SK-N-SH treated with all-trans-retinoic acid at 6 μM for 48 hours (cell line): ENCODE data around the gene CLECL1.

ENCODE experiments used
- ATAC-seq: fragments of 200-7000 bp; cut with Tn5 transposase; 3 replicates; pipeline ENCODE4 v1.9.1; 2020; ENCODE audit warnings: mild to moderate bottlenecking, moderate library complexity
- ARNTL ChIP-seq: fragments of 450-650 bp; formaldehyde crosslinking; IDR thresholded peaks from 2 replicates; pipeline ENCODE4 v1.5.0; 2020; ENCODE audit warnings: low read depth, mild to moderate bottlenecking, moderate library complexity, borderline replicate concordance
- BACH2 ChIP-seq: fragments of 250-450 bp; sonication (Bioruptor Pico); IDR thresholded peaks from 2 replicates; pipeline ENCODE4 v1.9.0; 2021; ENCODE audit warnings: mild to moderate bottlenecking, borderline replicate concordance
- CREB5 ChIP-seq: fragments of 250-450 bp; sonication (Bioruptor Pico); IDR thresholded peaks from 2 replicates; pipeline ENCODE4 v1.5.1; 2020; ENCODE audit warnings: low read depth, mild to moderate bottlenecking, moderate library complexity
- CSDC2 ChIP-seq: fragments of 250-450 bp; sonication (Bioruptor Pico); IDR thresholded peaks from 2 replicates; pipeline ENCODE4 v1.5.0; 2020; ENCODE audit warnings: mild to moderate bottlenecking, moderate library complexity
- CSRNP3 ChIP-seq: fragments of 250-450 bp; sonication (Bioruptor Pico); IDR thresholded peaks from 2 replicates; pipeline ENCODE4 v1.5.1; 2021; ENCODE audit warnings: mild to moderate bottlenecking, moderate library complexity
- ESRRG ChIP-seq: fragments of 250-450 bp; sonication (Bioruptor Pico); IDR thresholded peaks from 2 replicates; pipeline ENCODE4 v1.6.1; 2021; ENCODE audit warnings: mild to moderate bottlenecking
- GLIS3 ChIP-seq: fragments of 250-450 bp; sonication (Bioruptor Pico); IDR thresholded peaks from 2 replicates; pipeline ENCODE4 v1.5.0; 2020; ENCODE audit warnings: mild to moderate bottlenecking, moderate library complexity
- OSR1 ChIP-seq: fragments of 250-450 bp; sonication (Bioruptor Pico); IDR thresholded peaks from 2 replicates; pipeline ENCODE4 v1.8.0; 2022; ENCODE audit warnings: moderate library complexity, mild to moderate bottlenecking, inconsistent platforms
- PATZ1 ChIP-seq: fragments of 250-450 bp; sonication (Bioruptor Pico); IDR thresholded peaks from 2 replicates; pipeline ENCODE4 v1.8.0; 2020; ENCODE audit warnings: mild to moderate bottlenecking, moderate library complexity, borderline replicate concordance
- POU6F1 ChIP-seq: fragments of 250-450 bp; sonication (Bioruptor Pico); IDR thresholded peaks from 2 replicates; pipeline ENCODE4 v1.8.0; 2021; ENCODE audit warnings: low read depth, mild to moderate bottlenecking, moderate library complexity, borderline replicate concordance
- PPARA ChIP-seq: fragments of 250-450 bp; sonication (Bioruptor Pico); IDR thresholded peaks from 2 replicates; pipeline ENCODE4 v1.5.0; 2020; ENCODE audit warnings: mild to moderate bottlenecking, borderline replicate concordance
- RARB ChIP-seq: fragments of 250-450 bp; sonication (Bioruptor Pico); IDR thresholded peaks from 2 replicates; pipeline ENCODE4 v1.8.0; 2021; ENCODE audit warnings: mild to moderate bottlenecking, moderate library complexity
- SNAI2 ChIP-seq: fragments of 250-450 bp; sonication (Bioruptor Pico); IDR thresholded peaks from 2 replicates; pipeline ENCODE4 v1.5.0; 2020; ENCODE audit warnings: mild to moderate bottlenecking, moderate library complexity
- TOX ChIP-seq: fragments of 250-450 bp; sonication (Bioruptor Pico); IDR thresholded peaks from 2 replicates; pipeline ENCODE4 v1.8.0; 2021; ENCODE audit warnings: mild to moderate bottlenecking, moderate library complexity, borderline replicate concordance
- TSHZ2 ChIP-seq: fragments of 250-450 bp; sonication (Bioruptor Pico); IDR thresholded peaks from 2 replicates; pipeline ENCODE4 v1.5.0; 2020; ENCODE audit warnings: mild to moderate bottlenecking, moderate library complexity
- ZC3H10 ChIP-seq: fragments of 250-450 bp; sonication (Bioruptor Pico); IDR thresholded peaks from 2 replicates; pipeline ENCODE4 v1.5.1; 2021; ENCODE audit warnings: mild to moderate bottlenecking, moderate library complexity
- ZFP3 ChIP-seq: fragments of 250-450 bp; sonication (Bioruptor Pico); IDR thresholded peaks from 2 replicates; pipeline ENCODE4 v1.5.0; 2020; ENCODE audit warnings: mild to moderate bottlenecking, moderate library complexity
- ZFP30 ChIP-seq: fragments of 450-650 bp; formaldehyde crosslinking; IDR thresholded peaks from 2 replicates; pipeline ENCODE4 v1.5.0; 2022; ENCODE audit warnings: mild to moderate bottlenecking, moderate library complexity
- ZNF565 ChIP-seq: fragments of 450-650 bp; formaldehyde crosslinking; conservative IDR thresholded peaks from 2 replicates; pipeline ENCODE4 v1.5.0; 2020; ENCODE audit warnings: low read depth, mild to moderate bottlenecking, moderate library complexity
- ZNF70 ChIP-seq: fragments of 450-650 bp; formaldehyde crosslinking; IDR thresholded peaks from 2 replicates; pipeline ENCODE4 v1.5.0; 2020; ENCODE audit warnings: mild to moderate bottlenecking, moderate library complexity
- ZNF8 ChIP-seq: fragments of 450-650 bp; formaldehyde crosslinking; IDR thresholded peaks from 2 replicates; pipeline ENCODE4 v1.5.0; 2020; ENCODE audit warnings: mild to moderate bottlenecking, moderate library complexity

The CLECL1 gene

GRCh38 chr12:9757433-9758025, 24.6 kb upstream of the CLECL1 start:
- no peak for TF ChIP-seq ZNF70 (CRISPR knock-in tag)
- TF ChIP-seq RARB (CRISPR knock-in tag): no peak
- no peak for TF ChIP-seq CSDC2 (CRISPR knock-in tag)
- no peak for TF ChIP-seq CSRNP3
- TF ChIP-seq ZC3H10: no peak
- no peak for TF ChIP-seq CREB5
- TF ChIP-seq ARNTL (CRISPR knock-in tag): no peak
- TF ChIP-seq TSHZ2: no peak
- TF ChIP-seq BACH2 (CRISPR knock-in tag): no peak
- TF ChIP-seq ZNF8 (CRISPR knock-in tag): no peak
- no peak for TF ChIP-seq PATZ1 (CRISPR knock-in tag)
- no peak for TF ChIP-seq ZFP3 (CRISPR knock-in tag)
- TF ChIP-seq PPARA (CRISPR knock-in tag): no peak
- ATAC-seq: no peak

GRCh38 chr12:9756706-9757105, 23.8 kb upstream of the CLECL1 start:
- no peak for ATAC-seq
- TF ChIP-seq TOX (CRISPR knock-in tag): no peak
- no peak for TF ChIP-seq TSHZ2
- no peak for TF ChIP-seq ARNTL (CRISPR knock-in tag)
- TF ChIP-seq ESRRG (CRISPR knock-in tag): no peak
- TF ChIP-seq CSRNP3: no peak
- TF ChIP-seq ZNF565: no peak
- TF ChIP-seq GLIS3: no peak
- TF ChIP-seq ZFP3 (CRISPR knock-in tag): no peak
- no peak for TF ChIP-seq BACH2 (CRISPR knock-in tag)
- no peak for TF ChIP-seq ZC3H10
- no peak for TF ChIP-seq PATZ1 (CRISPR knock-in tag)
- TF ChIP-seq OSR1 (CRISPR knock-in tag): no peak
- no peak for TF ChIP-seq ZNF8 (CRISPR knock-in tag)
- TF ChIP-seq CSDC2 (CRISPR knock-in tag): no peak
- TF ChIP-seq ZFP30: no peak
- no peak for TF ChIP-seq POU6F1 (CRISPR knock-in tag)
- no peak for TF ChIP-seq CREB5
- TF ChIP-seq ZNF70 (CRISPR knock-in tag): no peak
- TF ChIP-seq SNAI2: no peak
